OCI-LY3 (cell line): Measurements from ENCODE around the gene CTH.

Experiments
- EZH2phosphoT487 ChIP-seq: fragments of 200-600 bp; shearing (Covaris generic); IDR thresholded peaks from 2 replicates; pipeline ENCODE4 v1.6.1; 2018; ENCODE audit warnings: antibody characterized with exemption, mixed run types, low read depth
- TF ChIP-seq, protein P1 (sequence below): fragments of 200-600, 300-600 bp; sonication (generic); IDR thresholded peaks from 2 replicates; pipeline ENCODE4 v1.5.1; 2014; ENCODE audit warnings: antibody characterized with exemption, low read length, low read depth

DNA sequence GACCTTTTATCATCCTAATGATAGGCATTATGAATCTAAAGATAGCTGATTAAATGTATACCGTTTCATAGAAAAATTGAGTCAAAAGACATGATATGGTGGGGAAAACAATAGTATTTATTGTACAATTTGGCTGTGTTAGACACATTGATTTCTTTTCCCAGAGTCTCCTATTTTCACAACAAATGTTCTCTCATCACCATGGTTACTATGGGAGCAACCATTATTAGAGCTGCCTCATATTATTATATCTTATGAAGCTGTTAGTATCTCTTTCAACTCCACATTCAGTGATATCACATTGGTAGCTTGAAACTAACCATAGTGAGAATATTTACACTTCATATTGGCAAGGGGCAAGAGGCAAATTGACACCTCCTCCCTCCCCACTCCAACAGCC lies 10.7 kb upstream of the CTH start:
- TF ChIP-seq, protein P1, sequence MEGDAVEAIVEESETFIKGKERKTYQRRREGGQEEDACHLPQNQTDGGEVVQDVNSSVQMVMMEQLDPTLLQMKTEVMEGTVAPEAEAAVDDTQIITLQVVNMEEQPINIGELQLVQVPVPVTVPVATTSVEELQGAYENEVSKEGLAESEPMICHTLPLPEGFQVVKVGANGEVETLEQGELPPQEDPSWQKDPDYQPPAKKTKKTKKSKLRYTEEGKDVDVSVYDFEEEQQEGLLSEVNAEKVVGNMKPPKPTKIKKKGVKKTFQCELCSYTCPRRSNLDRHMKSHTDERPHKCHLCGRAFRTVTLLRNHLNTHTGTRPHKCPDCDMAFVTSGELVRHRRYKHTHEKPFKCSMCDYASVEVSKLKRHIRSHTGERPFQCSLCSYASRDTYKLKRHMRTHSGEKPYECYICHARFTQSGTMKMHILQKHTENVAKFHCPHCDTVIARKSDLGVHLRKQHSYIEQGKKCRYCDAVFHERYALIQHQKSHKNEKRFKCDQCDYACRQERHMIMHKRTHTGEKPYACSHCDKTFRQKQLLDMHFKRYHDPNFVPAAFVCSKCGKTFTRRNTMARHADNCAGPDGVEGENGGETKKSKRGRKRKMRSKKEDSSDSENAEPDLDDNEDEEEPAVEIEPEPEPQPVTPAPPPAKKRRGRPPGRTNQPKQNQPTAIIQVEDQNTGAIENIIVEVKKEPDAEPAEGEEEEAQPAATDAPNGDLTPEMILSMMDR: no peak
- no peak for TF ChIP-seq EZH2phosphoT487
